Daoy (cell line): Measurements from ENCODE around the gene CFAP298. TPM values are rescaled to one million over a fixed set of nuclear protein-coding genes. Genes with fewer than 3 reads are reported as not detected.
"Not testable (repeated sequence)": the region's sequence is repeated elsewhere in the genome, so short reads cannot be mapped to it uniquely, and the experiment has no call there.

ENCODE experiments used
- DNase-seq: peaks from one replicate; pipeline ENCODE4 v3.0.0-alpha.2; 2015; ENCODE audit warnings: low read depth
- total RNA-seq: library from RNA; depleted of rRNA; stranded (reverse); fragments of >200 nt; shearing (Covaris generic); gene quantifications from 2 replicates; pipeline ENCODE4 v1.2.3, GENCODE V29; 2014; rRNA removed

The CFAP298 gene, protein sequence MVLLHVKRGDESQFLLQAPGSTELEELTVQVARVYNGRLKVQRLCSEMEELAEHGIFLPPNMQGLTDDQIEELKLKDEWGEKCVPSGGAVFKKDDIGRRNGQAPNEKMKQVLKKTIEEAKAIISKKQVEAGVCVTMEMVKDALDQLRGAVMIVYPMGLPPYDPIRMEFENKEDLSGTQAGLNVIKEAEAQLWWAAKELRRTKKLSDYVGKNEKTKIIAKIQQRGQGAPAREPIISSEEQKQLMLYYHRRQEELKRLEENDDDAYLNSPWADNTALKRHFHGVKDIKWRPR
- 90.3 and 113 TPM in 2 replicates for total RNA-seq

GRCh38 chr21:32612075-32612998, at the start of gene CFAP298:
TSS of gene CFAP298 (minus strand) at chr21:32612377. CDS start at chr21:32612243, 134 bp downstream.
- DNase-seq = peak; percentile 96

DNA sequence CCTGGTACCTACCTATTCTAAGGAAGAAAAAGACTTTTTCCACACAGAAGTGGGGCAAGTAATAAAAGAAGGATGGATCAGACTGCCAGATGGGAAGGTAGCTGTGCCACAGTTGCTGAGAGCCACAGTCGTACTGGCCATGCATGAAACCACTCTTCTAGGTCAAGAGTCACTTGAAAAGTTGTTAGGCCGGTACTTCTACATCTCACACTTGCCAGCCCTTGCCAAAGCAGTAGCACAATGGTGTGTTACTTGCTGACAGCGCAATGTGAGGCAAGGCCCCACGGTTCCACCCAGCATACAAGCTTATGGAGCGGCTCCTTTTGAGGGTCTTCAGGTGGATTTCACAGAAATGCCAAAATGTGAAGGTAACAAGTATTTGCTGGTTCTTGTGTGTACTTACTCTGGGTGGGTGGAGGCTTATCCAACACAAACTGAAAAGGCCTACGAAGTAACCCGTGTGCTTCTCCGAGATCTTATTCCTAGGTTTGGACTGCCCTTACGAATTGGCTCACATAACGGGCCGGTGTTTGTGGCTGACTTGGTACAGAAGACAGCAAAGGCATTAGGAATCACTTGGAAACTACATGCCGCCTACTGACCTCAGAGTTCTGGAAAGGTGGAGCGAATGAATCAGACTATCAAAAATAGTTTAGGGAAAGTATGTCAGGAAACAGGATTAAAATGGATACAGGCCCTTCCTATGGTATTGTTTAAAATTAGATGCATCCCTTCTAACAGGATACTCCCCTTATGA, 49.0 kb upstream of the CFAP298 start:
- not testable (repeated sequence) for DNase-seq

GRCh38 chr21:32658524-32658923, 46.3 kb upstream of the CFAP298 start:
- DNase-seq = no peak

- peak; percentile 7 for DNase-seq
These were observed 41.2 kb upstream of the CFAP298 start for GRCh38 chr21:32653326-32653901.

DNA sequence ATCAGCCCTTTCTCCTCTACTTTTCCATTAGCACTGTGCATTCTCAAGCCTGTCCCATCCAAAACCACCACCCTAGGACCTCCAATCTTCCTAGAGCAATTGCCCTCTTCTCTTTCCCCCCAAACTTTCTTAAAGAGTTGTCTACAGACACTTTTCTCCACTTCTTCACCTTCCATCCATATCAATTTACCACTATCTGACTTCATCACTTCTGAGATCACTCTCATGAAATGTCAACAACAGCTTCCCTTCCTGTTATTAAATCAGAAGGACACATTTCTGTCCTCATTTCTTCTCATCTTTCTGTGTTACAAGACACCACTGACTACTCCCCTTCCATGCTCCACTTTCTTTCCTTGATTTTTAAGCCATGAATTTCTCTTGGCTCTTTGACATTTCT, 36.0 kb upstream of the CFAP298 start:
- DNase-seq = no peak

DNA sequence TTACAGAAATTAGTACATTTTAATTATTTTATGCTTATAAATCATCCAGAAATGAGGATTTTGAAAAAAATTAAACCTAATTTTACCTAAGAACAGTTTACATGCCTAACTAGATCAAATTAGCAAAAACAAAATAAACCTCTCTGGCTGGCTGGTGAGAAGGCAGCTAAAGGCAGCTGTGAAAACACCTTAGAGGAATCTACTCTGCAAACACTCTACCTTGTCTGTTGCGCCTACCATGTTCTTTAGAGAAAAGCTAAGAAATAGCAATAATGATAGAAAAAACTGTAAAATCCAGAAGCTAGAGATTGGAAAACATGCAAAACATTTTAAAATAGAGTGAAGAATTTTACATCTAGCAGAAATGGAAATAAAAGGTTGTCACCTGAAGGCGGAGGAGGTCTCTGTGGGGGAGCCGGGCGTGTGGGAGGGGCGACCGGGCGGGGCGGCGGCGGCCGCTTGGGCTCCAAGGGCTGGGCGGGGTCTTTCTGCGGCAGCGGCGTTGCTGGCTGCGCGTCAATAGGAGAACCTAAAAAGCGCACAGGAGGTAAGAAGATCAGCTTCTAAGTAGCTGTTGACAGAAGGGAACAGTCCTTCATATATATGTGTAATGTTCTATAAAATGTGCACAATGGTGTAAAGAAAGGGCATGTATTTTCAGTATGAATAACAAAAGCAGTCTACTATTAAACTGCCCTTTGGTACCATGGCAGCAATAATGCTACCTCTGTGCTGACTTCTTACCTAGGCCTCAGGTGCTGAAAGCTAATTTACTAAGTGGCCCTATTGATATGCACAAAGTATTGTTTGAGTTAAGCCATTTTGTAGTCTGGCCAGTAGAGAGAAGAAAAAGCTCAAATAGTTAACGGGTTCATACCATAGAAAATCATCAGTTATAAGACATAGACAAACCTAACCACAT, 33.3 kb upstream of the CFAP298 start:
- no peak for DNase-seq

- no peak for DNase-seq
These were observed 29.8 kb upstream of the CFAP298 start for GRCh38 chr21:32641710-32642698.

DNA sequence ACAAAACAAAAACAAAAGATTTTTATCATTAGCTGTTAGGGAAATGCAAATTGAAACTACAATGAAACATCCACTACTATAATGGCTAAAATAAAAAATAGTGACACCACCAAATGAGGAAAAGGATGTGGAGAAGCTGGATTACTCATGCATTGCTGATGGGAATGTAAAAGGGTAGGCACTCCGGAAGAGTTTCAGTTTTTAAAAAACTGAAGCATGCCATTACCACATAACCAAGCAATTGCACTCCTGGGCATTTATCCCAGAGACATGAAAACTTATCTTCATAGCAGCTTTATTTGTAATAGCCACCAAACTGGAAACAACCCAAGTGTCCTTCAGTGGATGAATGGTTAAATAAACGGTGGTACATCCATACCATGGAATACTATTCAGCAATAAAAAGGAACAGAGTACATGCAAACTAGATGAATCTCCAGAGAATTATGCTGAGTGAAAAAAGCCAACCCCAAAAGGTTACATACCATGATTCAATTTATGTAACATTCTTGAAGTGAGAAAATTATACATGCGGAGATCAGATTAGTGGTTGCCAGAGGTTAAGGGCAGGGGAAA, 14.5 kb upstream of the CFAP298 start:
- DNase-seq = peak; percentile 15

DNA sequence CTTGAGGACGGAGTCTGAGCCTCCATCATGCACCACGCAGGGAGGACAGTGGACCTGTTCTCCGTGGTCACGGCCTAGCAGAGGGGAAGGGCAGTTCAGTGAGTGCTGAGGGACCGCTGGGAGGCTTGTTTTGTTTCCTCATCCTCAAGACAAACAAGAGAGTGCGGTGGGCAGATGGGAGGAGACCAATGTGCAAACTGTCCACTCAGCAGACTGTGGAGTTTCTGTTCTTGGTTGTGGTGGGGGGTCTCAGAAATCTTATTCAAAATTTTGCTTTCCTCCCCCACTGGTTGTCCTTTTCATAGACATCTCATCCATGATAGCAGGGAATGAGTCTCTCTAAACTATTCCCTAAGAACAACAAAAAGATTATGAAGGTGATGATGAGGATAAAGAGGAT, 6.0 kb upstream of the CFAP298 start:
- not testable (repeated sequence) for DNase-seq

DNA sequence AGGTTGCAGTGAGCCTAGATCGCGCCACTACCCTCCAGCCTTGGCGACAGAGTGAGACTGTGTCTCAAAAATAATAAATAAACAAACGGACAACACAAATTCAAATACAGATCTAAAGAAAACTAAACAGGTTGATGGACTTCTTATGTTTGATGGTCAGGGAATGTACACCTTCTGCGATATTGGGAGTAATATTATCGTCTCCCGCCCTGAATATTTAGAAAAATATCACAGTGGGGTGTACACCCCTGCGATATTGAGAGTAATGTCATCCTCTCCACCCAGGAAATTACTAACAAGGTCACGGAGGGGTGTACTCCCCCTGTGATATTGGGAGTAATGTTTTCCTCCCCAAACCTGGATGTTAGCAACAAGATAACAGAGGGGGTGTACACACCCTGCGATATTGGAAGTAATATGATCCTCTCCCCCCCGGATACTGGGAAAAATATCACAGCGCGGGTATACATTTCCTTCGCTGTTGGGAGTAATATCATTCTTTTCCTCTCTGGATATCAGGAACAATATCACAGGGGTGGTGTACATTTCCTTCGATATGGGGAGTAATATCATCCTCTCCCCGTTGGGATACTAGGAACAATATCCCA, 1.4 kb upstream of the CFAP298 start:
- DNase-seq = no peak

DNA sequence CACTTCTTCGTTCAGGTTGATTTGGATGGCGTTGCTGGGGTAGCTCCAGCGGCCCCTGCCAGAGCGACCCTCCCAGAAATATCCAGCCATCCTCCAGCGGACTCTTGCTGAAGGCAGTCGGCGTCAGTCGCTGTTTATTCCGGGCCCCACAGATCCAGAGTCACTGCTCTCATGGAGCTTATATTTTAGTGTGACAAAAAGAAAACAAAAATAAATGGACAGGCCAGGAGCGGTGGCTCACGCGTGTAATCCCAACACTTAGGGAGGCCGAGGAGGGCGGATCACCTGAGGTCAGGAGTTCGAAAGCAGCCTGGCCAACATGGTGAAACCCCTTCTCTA, 791 bp upstream of the CFAP298 start:
- DNase-seq = no peak

DNA sequence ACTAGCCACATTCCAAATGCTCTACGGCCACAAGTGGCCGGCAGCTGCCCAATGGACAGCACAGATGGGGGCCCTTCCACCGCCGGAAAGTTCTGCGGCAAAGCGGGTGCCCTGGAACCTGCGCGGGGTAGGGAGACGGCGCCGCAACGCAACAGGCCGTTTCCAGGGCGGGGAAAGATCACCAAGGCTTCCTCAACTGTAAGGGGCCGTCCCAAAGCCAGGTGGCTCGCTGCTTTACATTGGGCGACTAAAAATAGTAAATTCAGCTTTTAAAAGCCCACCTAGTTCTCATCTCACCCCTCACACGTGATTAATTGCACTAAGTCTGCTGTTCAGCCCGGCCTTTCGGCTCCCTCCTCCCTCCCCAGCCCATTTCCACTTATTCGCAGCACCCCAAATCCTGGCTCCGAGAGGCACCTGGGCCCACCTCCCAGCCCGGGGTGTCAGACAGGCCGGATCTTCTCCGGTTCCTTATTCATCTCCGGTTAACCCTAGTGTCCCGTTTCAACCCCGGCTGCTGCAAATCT, 643 bp downstream of the CFAP298 start:
- peak; percentile 25 for DNase-seq

GRCh38 chr21:32610940-32611339, 1.2 kb downstream of the CFAP298 start:
- not testable (repeated sequence) for DNase-seq

- no peak for DNase-seq
These were observed 3.3 kb downstream of the CFAP298 start for GRCh38 chr21:32608851-32609250.

DNA sequence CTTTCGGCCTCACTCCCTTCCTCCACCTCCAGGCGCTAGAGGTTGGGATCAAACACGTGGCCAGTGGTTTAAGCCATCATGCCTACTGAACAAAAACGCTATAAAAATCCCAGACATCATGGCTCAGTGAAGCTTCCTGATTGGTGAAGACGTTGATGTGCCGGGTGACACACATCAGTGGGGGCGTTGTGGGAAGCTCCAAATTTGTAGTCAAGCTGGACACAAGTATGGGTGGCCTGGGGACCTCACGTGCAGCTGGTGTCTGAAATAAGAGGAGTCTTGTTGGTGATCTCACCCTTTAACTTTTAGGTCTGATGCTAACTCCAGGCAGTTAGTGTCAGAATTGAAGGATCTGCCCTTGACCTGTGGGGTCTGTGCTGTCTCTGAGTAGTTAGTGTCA, 6.7 kb downstream of the CFAP298 start:
- DNase-seq = no peak

- no peak for DNase-seq
These were observed 7.7 kb downstream of the CFAP298 start for GRCh38 chr21:32604464-32604863.

DNA sequence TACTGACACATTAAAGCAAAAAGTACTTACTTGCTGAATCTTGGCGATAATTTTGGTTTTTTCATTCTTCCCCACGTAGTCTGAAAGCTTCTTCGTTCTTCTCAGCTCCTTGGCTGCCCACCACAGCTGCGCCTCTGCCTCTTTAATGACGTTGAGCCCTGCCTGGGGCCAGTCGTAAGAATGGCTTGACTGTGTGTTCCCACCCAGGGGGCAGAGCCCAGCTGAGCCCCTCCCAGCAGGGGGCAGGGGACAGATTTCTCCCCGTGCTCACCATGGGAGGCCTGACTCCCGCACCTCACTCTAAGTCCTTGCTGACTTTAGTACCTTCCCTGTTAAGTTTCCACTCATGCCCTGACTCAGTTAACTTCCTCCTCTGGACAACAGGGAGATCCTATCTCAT, 9.0 kb downstream of the CFAP298 start:
- no peak for DNase-seq

- DNase-seq = no peak
These were observed 10.1 kb downstream of the CFAP298 start for GRCh38 chr21:32602099-32602498.
